PFSK-1 (cell line): ENCODE data around the gene KPNB1.

ENCODE experiments used
- FOXP2 ChIP-seq: optimal IDR thresholded peaks from 2 replicates; pipeline ENCODE3; 2011; ENCODE audit warnings: borderline replicate concordance, control low read depth, inconsistent platforms; ENCODE audit not compliant: insufficient read depth; ENCODE audit errors: extremely low read length, extremely low read depth
- POLR2AphosphoS5 ChIP-seq: IDR thresholded peaks from 2 replicates; pipeline ENCODE4 v1.6.1; 2012; ENCODE audit warnings: low read depth, mild to moderate bottlenecking, control low read depth, low read length, moderate library complexity
- REST ChIP-seq, 2 experiments: IDR thresholded peaks; 2 replicates each; pipeline versions ENCODE4 v1.6.1 to v1.8.0; 2011 to 2012; ENCODE audit warnings: low read depth in 2 of 2, low read length in 2 of 2, control low read depth in 1 of 2, inconsistent platforms in 1 of 2, mild to moderate bottlenecking in 1 of 2, moderate library complexity in 1 of 2; ENCODE audit not compliant: insufficient read depth in 1 of 2
- SIN3A ChIP-seq: IDR thresholded peaks from 2 replicates; pipeline ENCODE4 v1.6.1; 2012; ENCODE audit warnings: mild to moderate bottlenecking, low read length, moderate library complexity, borderline replicate concordance; ENCODE audit not compliant: insufficient read depth
- TAF1 ChIP-seq: IDR thresholded peaks from 2 replicates; pipeline ENCODE4 v1.6.1; 2012; ENCODE audit warnings: low read length, control low read depth, borderline replicate concordance; ENCODE audit not compliant: insufficient read depth

GRCh38 chr17:47731396-47731795 is 81.7 kb downstream of the KPNB1 start:
- TF ChIP-seq TAF1, result no peak
- no peak for TF ChIP-seq REST (IDR thresholded peaks at IDR 0.05; ENCODE audit: insufficient read depth in 1 of 2, low read depth in 2 of 2, low read length in 2 of 2)
- TF ChIP-seq SIN3A, result no peak
- TF ChIP-seq POLR2AphosphoS5, result no peak
- no peak for TF ChIP-seq FOXP2
